BJ (cell line): ENCODE measurements around the gene UQCRHL. TPM values are rescaled to one million over a fixed set of nuclear protein-coding genes. Genes with fewer than 3 reads are reported as not detected.

ENCODE experiments used
- CTCF ChIA-PET: fragments of 350-600 bp; formaldehyde crosslinking; extraction: SDS; loops from one replicate; lab custom pipeline; 2021; ENCODE audit warnings: antibody characterized with exemption, inconsistent platforms; lab: Yijun Ruan, JAX
- POLR2A ChIA-PET: fragments of 300-600 bp; sonication (Branson Sonifier 250); formaldehyde crosslinking; extraction: SDS; loops from one replicate; lab custom pipeline; 2021; ENCODE audit warnings: antibody characterized with exemption; lab: Charles Lee
- DNase-seq: peaks from one replicate; pipeline ENCODE4 v3.0.0-alpha.2; 2011; ENCODE audit warnings: low read depth
- H3K27me3 ChIP-seq: 2 replicates; pipeline ENCODE4 v1.6.0; 2011; ENCODE audit warnings: low read length; ENCODE audit not compliant: control insufficient read depth, insufficient read depth
- H3K36me3 ChIP-seq: 2 replicates; pipeline ENCODE4 v1.5.1; 2011; ENCODE audit warnings: low read length; ENCODE audit not compliant: control insufficient read depth, insufficient read depth
- H3K4me3 ChIP-seq: 2 replicates; pipeline ENCODE4 v1.5.1; 2011; ENCODE audit warnings: low read depth, mild to moderate bottlenecking, control low read depth, low read length
- CTCF ChIP-seq: IDR thresholded peaks from 2 replicates; pipeline ENCODE4 v1.5.1; 2011; ENCODE audit warnings: low read depth, mild to moderate bottlenecking, control low read depth, inconsistent platforms, low read length, moderate library complexity; ENCODE audit not compliant: insufficient read depth
- polyA plus RNA-seq: library from polyadenylated mRNA; depleted of rRNA; stranded (reverse); fragments of >200 nt; gene quantifications from 2 replicates; pipeline ENCODE4 v1.2.3, GENCODE V29; 2011

Gene UQCRHL
- polyA plus RNA-seq, 1 experiment: 0.56 TPM

GRCh38 chr1:15788624-15789301 lies 18.7 kb downstream of the UQCRHL start:
- Histone ChIP-seq H3K27me3 (no peaks in the 10 kb centered on the region), H3K36me3 (peaks cover 15% of the 10 kb centered on the region), H3K4me3 (no peak overlapping the region)
- CTCF ChIA-PET: interaction anchor here (0.7 to 1.1 kb wide), 4 partner anchors 10 to 209 kb away, joined by 3 to 5 read pairs (median 3); no protein-coding TSS in a partner anchor
- no peak for DNase-seq
- POLR2A ChIA-PET: no interaction called here
- no peak for TF ChIP-seq CTCF

GRCh38 chr1:15786581-15786980 lies 20.9 kb downstream of the UQCRHL start:
- CTCF ChIA-PET: interaction anchor here (0.6 kb wide), 1 partner anchor 1089 kb away, joined by 3 read pairs; no protein-coding TSS in a partner anchor
- TF ChIP-seq CTCF: no peak
- no peak overlapping the region for H3K4me3 ChIP-seq
- POLR2A ChIA-PET: no interaction called here
- DNase-seq: no peak
- H3K36me3 ChIP-seq: peaks cover 22% of the 10 kb centered on the region
- no peaks in the 10 kb centered on the region for H3K27me3 ChIP-seq

- POLR2A ChIA-PET: no interaction called here
- H3K27me3 ChIP-seq: no peaks in the 10 kb centered on the region
- DNase-seq: no peak
- TF ChIP-seq CTCF: no peak
- H3K36me3 ChIP-seq: peaks cover 26% of the 10 kb centered on the region
- H3K4me3 ChIP-seq: no peak overlapping the region
- CTCF ChIA-PET: no interaction called here
These were observed 21.8 kb downstream of the UQCRHL start for GRCh38 chr1:15785683-15786082.

- POLR2A ChIA-PET: interaction anchor here (0.6 kb wide), 1 partner anchor 18 kb away, joined by 3 read pairs; no protein-coding TSS in a partner anchor
- no peak overlapping the region for H3K4me3 ChIP-seq
- peaks cover 43% of the 10 kb centered on the region for H3K36me3 ChIP-seq
- DNase-seq: no peak
- H3K27me3 ChIP-seq: no peaks in the 10 kb centered on the region
- no peak for TF ChIP-seq CTCF
- CTCF ChIA-PET: interaction anchor here (1.2 to 1.7 kb wide), 2 partner anchors 13 to 14 kb away, joined by 3 to 6 read pairs; no protein-coding TSS in a partner anchor
These were observed 29.3 kb downstream of the UQCRHL start for GRCh38 chr1:15777909-15778707.

GRCh38 chr1:15775706-15776105 lies 31.7 kb downstream of the UQCRHL start:
- no peak for TF ChIP-seq CTCF
- Histone ChIP-seq H3K4me3 (no peak overlapping the region), H3K36me3 (peaks cover 47% of the 10 kb centered on the region), H3K27me3 (no peaks in the 10 kb centered on the region)
- ChIA-PET POLR2A (no interaction called here), CTCF (interaction anchor here (0.6 to 1.8 kb wide), 2 partner anchors 16 to 39 kb away, joined by 3 to 5 read pairs; partner anchors contain the start of gene SLC25A34)
- DNase-seq: no peak
